B cell (primary cell): ENCODE data around the gene FUT9. TPM values are rescaled to one million over a fixed set of nuclear protein-coding genes. Genes with fewer than 3 reads are reported as not detected.

Experiments used
- ATAC-seq: fragments of 200-7000 bp; cut with Tn5 transposase; one replicate; pipeline ENCODE4 v1.10.0; 2021; ENCODE audit warnings: low read depth, mild to moderate bottlenecking, moderate number of reproducible peaks, moderate library complexity
- CTCF ChIA-PET: fragments of 350-600 bp; sonication (Branson Sonifier 250); formaldehyde crosslinking; loops from one replicate; lab custom pipeline; 2021; ENCODE audit warnings: antibody characterized with exemption, inconsistent platforms; lab: Charles Lee
- POLR2A ChIA-PET: fragments of 350-600 bp; sonication (Branson Sonifier 250); formaldehyde crosslinking; loops from one replicate; lab custom pipeline; 2021; ENCODE audit warnings: antibody characterized with exemption; lab: Charles Lee
- DNase-seq: peaks from one replicate; pipeline ENCODE4 v3.0.0; 2013
- H2AFZ ChIP-seq: 2 replicates; pipeline ENCODE4 v1.6.1; 2012; ENCODE audit warnings: mild to moderate bottlenecking, low read depth, low read length; ENCODE audit not compliant: insufficient read depth, poor library complexity, severe bottlenecking
- H3K27ac ChIP-seq, 2 donors: 1 replicate in 1 of 2; 2 replicates in 1 of 2; pipeline ENCODE4 v1.5.1; 2012 to 2013; ENCODE audit warnings: low read length in 2 of 2, mild to moderate bottlenecking in 2 of 2, moderate library complexity in 1 of 2
- H3K27me3 ChIP-seq, 4 experiments: fragments of 200-600 bp in 1 of 4; sonication (generic) in 1 of 4; replicated peaks in 1 of 4; 1 replicate in 2 of 4; 2 replicates in 2 of 4; pipeline versions ENCODE4 v1.6.1 to v1.7.0; 2013 to 2016; ENCODE audit warnings: low read length in 3 of 4, mild to moderate bottlenecking in 2 of 4, mixed read lengths in 1 of 4, moderate library complexity in 1 of 4; ENCODE audit not compliant: insufficient read depth in 4 of 4, control insufficient read depth in 3 of 4; ENCODE audit errors: control extremely low read depth in 1 of 4
- H3K36me3 ChIP-seq, 2 experiments: replicated peaks in 1 of 2; 1 replicate in 1 of 2; 2 replicates in 1 of 2; pipeline versions ENCODE4 v1.6.1 to v1.7.1; 2013; ENCODE audit warnings: low read length in 1 of 2; ENCODE audit not compliant: insufficient read depth in 2 of 2, control insufficient read depth in 1 of 2; ENCODE audit errors: control extremely low read depth in 1 of 2, extremely low read depth in 1 of 2
- H3K4me1 ChIP-seq, 2 donors: fragments of 200-600 bp in 1 of 2; sonication (generic) in 1 of 2; 1 replicate in 1 of 2; 2 replicates in 1 of 2; pipeline versions ENCODE4 v1.5.1 to v1.6.1; 2013 to 2017; ENCODE audit warnings: low read length in 2 of 2; ENCODE audit not compliant: control insufficient read depth in 2 of 2, insufficient read depth in 2 of 2
- H3K4me2 ChIP-seq: replicated peaks from 2 replicates; pipeline ENCODE3; 2012; ENCODE audit warnings: mild to moderate bottlenecking, low read depth, low read length; ENCODE audit not compliant: poor library complexity, severe bottlenecking
- H3K4me3 ChIP-seq, 5 experiments: fragments of 200-600 bp in 1 of 5; sonication (generic) in 1 of 5; 1 replicate in 3 of 5; 2 replicates in 2 of 5; pipeline versions ENCODE4 v1.5.1 to v1.7.0; 2011 to 2016; ENCODE audit warnings: low read length in 4 of 5, mild to moderate bottlenecking in 4 of 5, low read depth in 2 of 5, control low read depth in 1 of 5, moderate library complexity in 1 of 5; ENCODE audit not compliant: insufficient read depth in 1 of 5; ENCODE audit errors: control extremely low read depth in 1 of 5, extremely low read depth in 1 of 5
- H3K79me2 ChIP-seq: fragments of 200-600 bp; sonication (generic); one replicate; pipeline ENCODE4 v1.6.0; 2016; ENCODE audit warnings: low read length; ENCODE audit not compliant: control insufficient read depth, insufficient read depth
- H3K9ac ChIP-seq: fragments of 200-600 bp; sonication (generic); 2 replicates; pipeline ENCODE4 v1.6.1; 2017; ENCODE audit warnings: mild to moderate bottlenecking, low read length, moderate library complexity
- H3K9me3 ChIP-seq, 3 donors: one replicate each; pipeline versions ENCODE4 v1.6.1 to v1.7.1; 2013; ENCODE audit warnings: low read length in 2 of 3; ENCODE audit not compliant: control insufficient read depth in 2 of 3, insufficient read depth in 1 of 3; ENCODE audit errors: control extremely low read depth in 1 of 3
- H4K20me1 ChIP-seq: 2 replicates; pipeline ENCODE4 v1.6.0; 2012; ENCODE audit warnings: mild to moderate bottlenecking, low read length; ENCODE audit not compliant: insufficient read depth, control insufficient read depth, poor library complexity, severe bottlenecking
- H3K27ac Mint-ChIP-seq: one replicate; pipeline ENCODE4 v1.8.0; 2021; ENCODE audit warnings: mixed read lengths
- H3K27me3 Mint-ChIP-seq: one replicate; pipeline ENCODE4 v1.8.0; 2021; ENCODE audit warnings: mixed read lengths
- H3K4me1 Mint-ChIP-seq: one replicate; pipeline ENCODE4 v1.8.0; 2021; ENCODE audit warnings: mixed read lengths
- H3K4me3 Mint-ChIP-seq: one replicate; pipeline ENCODE4 v1.8.0; 2021; ENCODE audit warnings: mixed read lengths
- H3K9me3 Mint-ChIP-seq: one replicate; pipeline ENCODE4 v1.8.0; 2022; ENCODE audit warnings: mixed read lengths; ENCODE audit not compliant: insufficient read depth
- EZH2 ChIP-seq: IDR thresholded peaks from 2 replicates; pipeline ENCODE4 v1.6.1; 2012; ENCODE audit warnings: borderline replicate concordance, low read depth, mild to moderate bottlenecking, moderate library complexity, low read length; ENCODE audit not compliant: insufficient read depth, poor library complexity, severe bottlenecking
- WGBS: methylation state at CpG from one replicate; pipeline ENCODE4 v1.1.5; 2013; ENCODE audit warnings: missing lambda C conversion rate; ENCODE audit not compliant: insufficient coverage; 5-methylcytosine and 5-hydroxymethylcytosine counted together
- intact Hi-C: fragments of 100-400 bp; cut with micrococcal nuclease; formaldehyde crosslinking; loops from one replicate; pipeline ENCODE4 v1.10.0; 2022
- polyA plus RNA-seq: library from polyadenylated mRNA; depleted of rRNA; stranded (reverse); fragments of >200 nt; gene quantifications from 2 replicates; pipeline ENCODE4 v1.2.3, GENCODE V29; 2012
- total RNA-seq, 2 donors: library from RNA; stranded (reverse); fragments of 120-200 nt in 1 of 2; gene quantifications; 1 replicate in 1 of 2; 2 replicates in 1 of 2; pipeline versions ENCODE4 v1.2.3 to v1.2.4, GENCODE V29; 2013 to 2022
- TF ChIP-seq, protein P1 (sequence below): fragments of 200-600 bp; IDR thresholded peaks from one replicate; pipeline ENCODE4 v1.8.0; 2022; ENCODE audit warnings: antibody characterized with exemption, mild to moderate bottlenecking

FUT9 gene
- total and polyA plus RNA-seq, 2 donors (not counting 1 experiment from before 2014, with no cell fraction given): not detected

DNA sequence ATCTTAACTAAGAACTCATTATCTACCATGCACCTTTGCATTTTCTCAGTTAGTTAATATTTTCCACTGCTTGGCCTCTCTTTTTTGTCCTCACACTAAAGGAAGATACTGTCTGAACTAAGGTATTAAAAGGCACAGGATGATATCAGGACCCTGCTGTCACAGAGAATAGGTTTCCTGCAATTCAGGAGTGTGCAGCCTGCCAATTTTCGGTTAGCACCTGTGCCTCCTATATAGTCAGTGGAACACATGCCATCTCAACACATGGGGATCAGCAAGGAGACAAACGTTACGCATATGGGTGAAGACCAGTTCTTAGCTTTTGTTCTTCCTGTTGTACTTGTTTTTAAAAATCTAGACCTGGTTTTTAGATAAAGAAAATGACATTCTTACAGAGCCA, 71.0 kb downstream of the FUT9 start:
- ATAC-seq (no peak), DNase-seq (no peak)
- no peaks in the 10 kb centered on the region for H3K79me2 ChIP-seq
- H3K4me3 ChIP-seq: no peak overlapping the region
- no peak overlapping the region for H3K4me3 Mint-ChIP-seq
- no peak overlapping the region for H3K27ac Mint-ChIP-seq
- no peaks in the 10 kb centered on the region for H3K4me1 ChIP-seq
- no peak overlapping the region for H2AFZ ChIP-seq
- TF ChIP-seq, protein P1, sequence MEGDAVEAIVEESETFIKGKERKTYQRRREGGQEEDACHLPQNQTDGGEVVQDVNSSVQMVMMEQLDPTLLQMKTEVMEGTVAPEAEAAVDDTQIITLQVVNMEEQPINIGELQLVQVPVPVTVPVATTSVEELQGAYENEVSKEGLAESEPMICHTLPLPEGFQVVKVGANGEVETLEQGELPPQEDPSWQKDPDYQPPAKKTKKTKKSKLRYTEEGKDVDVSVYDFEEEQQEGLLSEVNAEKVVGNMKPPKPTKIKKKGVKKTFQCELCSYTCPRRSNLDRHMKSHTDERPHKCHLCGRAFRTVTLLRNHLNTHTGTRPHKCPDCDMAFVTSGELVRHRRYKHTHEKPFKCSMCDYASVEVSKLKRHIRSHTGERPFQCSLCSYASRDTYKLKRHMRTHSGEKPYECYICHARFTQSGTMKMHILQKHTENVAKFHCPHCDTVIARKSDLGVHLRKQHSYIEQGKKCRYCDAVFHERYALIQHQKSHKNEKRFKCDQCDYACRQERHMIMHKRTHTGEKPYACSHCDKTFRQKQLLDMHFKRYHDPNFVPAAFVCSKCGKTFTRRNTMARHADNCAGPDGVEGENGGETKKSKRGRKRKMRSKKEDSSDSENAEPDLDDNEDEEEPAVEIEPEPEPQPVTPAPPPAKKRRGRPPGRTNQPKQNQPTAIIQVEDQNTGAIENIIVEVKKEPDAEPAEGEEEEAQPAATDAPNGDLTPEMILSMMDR: no peak
- TF ChIP-seq EZH2: no peak
- H3K27me3 ChIP-seq: no peaks in the 10 kb centered on the region
- no peak overlapping the region for H3K4me2 ChIP-seq
- intact Hi-C loops: no loop called here
- no peaks in the 10 kb centered on the region for H3K27me3 Mint-ChIP-seq
- H3K9me3 Mint-ChIP-seq: no peaks in the 10 kb centered on the region
- WGBS: 78% methylated on average over 1 of the region's 3 CpGs
- CTCF ChIA-PET: no interaction called here
- no peaks in the 10 kb centered on the region for H4K20me1 ChIP-seq
- no peak overlapping the region for H3K9ac ChIP-seq
- no peak overlapping the region for H3K27ac ChIP-seq
- no peaks in the 10 kb centered on the region for H3K36me3 ChIP-seq
- POLR2A ChIA-PET: no interaction called here
- no peaks in the 10 kb centered on the region for H3K9me3 ChIP-seq
- H3K4me1 Mint-ChIP-seq: no peaks in the 10 kb centered on the region

DNA sequence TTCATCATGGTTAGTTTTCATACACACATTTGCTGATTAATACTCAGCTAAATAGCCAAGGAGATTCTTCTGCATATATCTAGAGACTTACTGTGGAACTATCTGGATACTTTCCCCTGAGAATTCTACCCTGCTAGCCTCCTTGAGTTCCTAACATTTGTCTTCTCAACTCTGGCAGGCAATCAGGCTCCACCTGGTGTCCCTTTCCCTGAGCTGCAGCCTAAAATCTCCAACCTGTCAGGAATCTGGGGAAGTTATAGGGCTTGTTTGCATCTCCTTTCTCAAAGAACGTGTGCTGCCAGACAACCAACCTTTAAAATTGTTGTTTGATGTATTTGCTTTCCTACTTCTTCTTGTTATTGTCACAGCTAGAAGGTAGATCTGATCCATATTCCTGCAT, 73.4 kb downstream of the FUT9 start:
- ATAC-seq: no peak
- DNase-seq: no peak
- no peak overlapping the region for H3K27ac Mint-ChIP-seq
- H3K4me3 ChIP-seq: no peak overlapping the region
- no peak overlapping the region for H3K4me2 ChIP-seq
- no peaks in the 10 kb centered on the region for H3K36me3 ChIP-seq
- H3K4me1 ChIP-seq: no peaks in the 10 kb centered on the region
- no peaks in the 10 kb centered on the region for H3K4me1 Mint-ChIP-seq
- H3K79me2 ChIP-seq: no peaks in the 10 kb centered on the region
- no peaks in the 10 kb centered on the region for H3K9me3 ChIP-seq
- POLR2A ChIA-PET: no interaction called here
- intact Hi-C loops: no loop called here
- CTCF ChIA-PET: interaction anchor here (1.1 kb wide), 1 partner anchor 659 kb away, joined by 3 read pairs; no protein-coding TSS in a partner anchor
- TF ChIP-seq EZH2: no peak
- TF ChIP-seq, protein P1: no peak
- H3K4me3 Mint-ChIP-seq: no peak overlapping the region
- H3K9me3 Mint-ChIP-seq: no peaks in the 10 kb centered on the region
- H2AFZ ChIP-seq: no peak overlapping the region
- H3K27ac ChIP-seq: no peak overlapping the region
- H3K27me3 Mint-ChIP-seq: no peaks in the 10 kb centered on the region
- H4K20me1 ChIP-seq: no peaks in the 10 kb centered on the region
- no CpG with 5 or more reads among the region's 1 CpG for WGBS
- H3K27me3 ChIP-seq: no peaks in the 10 kb centered on the region
- H3K9ac ChIP-seq: no peak overlapping the region
